ENCODE measurements around the gene TTR.

Gene TTR

DNA sequence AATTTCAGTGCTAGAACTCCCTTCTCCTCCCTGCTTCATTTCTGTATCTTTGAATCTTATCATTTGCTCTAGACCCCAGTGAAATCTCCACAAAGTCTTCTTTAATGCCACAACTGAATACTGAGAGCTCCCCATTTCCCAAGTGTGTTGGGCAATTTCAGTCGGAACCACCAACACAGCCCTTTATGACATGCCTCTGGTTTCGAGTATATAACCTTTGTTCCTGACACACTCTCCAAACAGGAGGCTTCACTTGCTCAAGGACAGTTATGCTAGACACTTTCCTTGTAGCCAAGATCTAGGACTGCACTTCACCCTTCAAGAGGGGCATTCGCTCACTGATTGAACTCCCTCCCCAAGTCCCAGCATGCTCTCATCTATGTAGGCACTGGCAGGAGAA, 18.6 kb upstream of the TTR start:
- DNase-seq (ENCODE audit: low read depth in 1 of 2, low spot score in 1 of 2) = no peak
- TF ChIP-seq POLR2AphosphoS5 (IDR thresholded peaks at IDR 0.05; ENCODE audit: low read depth) (no peak), SPI1 (IDR thresholded peaks at IDR 0.05; ENCODE audit: borderline replicate concordance, low read depth) (no peak), GABPA (IDR thresholded peaks at IDR 0.05; ENCODE audit: low read depth) (no peak)
- TF ChIP-seq, protein P1, sequence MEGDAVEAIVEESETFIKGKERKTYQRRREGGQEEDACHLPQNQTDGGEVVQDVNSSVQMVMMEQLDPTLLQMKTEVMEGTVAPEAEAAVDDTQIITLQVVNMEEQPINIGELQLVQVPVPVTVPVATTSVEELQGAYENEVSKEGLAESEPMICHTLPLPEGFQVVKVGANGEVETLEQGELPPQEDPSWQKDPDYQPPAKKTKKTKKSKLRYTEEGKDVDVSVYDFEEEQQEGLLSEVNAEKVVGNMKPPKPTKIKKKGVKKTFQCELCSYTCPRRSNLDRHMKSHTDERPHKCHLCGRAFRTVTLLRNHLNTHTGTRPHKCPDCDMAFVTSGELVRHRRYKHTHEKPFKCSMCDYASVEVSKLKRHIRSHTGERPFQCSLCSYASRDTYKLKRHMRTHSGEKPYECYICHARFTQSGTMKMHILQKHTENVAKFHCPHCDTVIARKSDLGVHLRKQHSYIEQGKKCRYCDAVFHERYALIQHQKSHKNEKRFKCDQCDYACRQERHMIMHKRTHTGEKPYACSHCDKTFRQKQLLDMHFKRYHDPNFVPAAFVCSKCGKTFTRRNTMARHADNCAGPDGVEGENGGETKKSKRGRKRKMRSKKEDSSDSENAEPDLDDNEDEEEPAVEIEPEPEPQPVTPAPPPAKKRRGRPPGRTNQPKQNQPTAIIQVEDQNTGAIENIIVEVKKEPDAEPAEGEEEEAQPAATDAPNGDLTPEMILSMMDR (IDR thresholded peaks at IDR 0.05; ENCODE audit: insufficient read depth, low read length) = no peak
- TF ChIP-seq, protein P2, sequence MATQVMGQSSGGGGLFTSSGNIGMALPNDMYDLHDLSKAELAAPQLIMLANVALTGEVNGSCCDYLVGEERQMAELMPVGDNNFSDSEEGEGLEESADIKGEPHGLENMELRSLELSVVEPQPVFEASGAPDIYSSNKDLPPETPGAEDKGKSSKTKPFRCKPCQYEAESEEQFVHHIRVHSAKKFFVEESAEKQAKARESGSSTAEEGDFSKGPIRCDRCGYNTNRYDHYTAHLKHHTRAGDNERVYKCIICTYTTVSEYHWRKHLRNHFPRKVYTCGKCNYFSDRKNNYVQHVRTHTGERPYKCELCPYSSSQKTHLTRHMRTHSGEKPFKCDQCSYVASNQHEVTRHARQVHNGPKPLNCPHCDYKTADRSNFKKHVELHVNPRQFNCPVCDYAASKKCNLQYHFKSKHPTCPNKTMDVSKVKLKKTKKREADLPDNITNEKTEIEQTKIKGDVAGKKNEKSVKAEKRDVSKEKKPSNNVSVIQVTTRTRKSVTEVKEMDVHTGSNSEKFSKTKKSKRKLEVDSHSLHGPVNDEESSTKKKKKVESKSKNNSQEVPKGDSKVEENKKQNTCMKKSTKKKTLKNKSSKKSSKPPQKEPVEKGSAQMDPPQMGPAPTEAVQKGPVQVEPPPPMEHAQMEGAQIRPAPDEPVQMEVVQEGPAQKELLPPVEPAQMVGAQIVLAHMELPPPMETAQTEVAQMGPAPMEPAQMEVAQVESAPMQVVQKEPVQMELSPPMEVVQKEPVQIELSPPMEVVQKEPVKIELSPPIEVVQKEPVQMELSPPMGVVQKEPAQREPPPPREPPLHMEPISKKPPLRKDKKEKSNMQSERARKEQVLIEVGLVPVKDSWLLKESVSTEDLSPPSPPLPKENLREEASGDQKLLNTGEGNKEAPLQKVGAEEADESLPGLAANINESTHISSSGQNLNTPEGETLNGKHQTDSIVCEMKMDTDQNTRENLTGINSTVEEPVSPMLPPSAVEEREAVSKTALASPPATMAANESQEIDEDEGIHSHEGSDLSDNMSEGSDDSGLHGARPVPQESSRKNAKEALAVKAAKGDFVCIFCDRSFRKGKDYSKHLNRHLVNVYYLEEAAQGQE (IDR thresholded peaks at IDR 0.05; ENCODE audit: insufficient replicate concordance, low read depth) = no peak
- peaks cover 6% of the 10 kb centered on the region for H3K27me3 ChIP-seq (ENCODE audit: insufficient read depth, poor library complexity, severe bottlenecking)
- no peak overlapping the region for H3K27ac ChIP-seq (replicated peaks)
- H3K4me3 ChIP-seq (replicated peaks; ENCODE audit: insufficient read depth, low read length) = no peak overlapping the region

DNA sequence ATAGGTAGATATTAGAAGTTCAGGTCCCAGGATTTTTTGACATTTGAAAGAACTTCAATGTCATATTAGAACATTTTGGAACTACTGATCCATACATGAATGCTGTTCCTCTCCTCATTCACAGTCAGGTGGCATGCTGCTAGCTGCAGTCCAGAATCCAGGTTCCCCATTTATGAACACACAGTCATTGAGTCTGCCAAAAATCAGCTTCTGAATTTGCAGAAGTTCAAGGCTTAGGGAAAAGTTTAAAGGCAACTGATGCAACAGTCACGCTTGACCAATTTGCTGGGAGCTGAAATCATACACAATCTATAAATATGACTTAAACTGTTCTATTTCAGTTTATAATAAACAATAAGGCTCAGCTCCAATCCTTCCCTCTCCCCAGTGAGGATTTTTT, 17.3 kb upstream of the TTR start:
- H3K4me3 ChIP-seq (replicated peaks; ENCODE audit: insufficient read depth, low read length) = no peak overlapping the region
- no peak overlapping the region for H3K27ac ChIP-seq (replicated peaks)
- H3K27me3 ChIP-seq (ENCODE audit: insufficient read depth, poor library complexity, severe bottlenecking) = peaks cover 6% of the 10 kb centered on the region
- peak in 1 of 2 experiments; percentile 68 for DNase-seq (ENCODE audit: low read depth in 1 of 2, low spot score in 1 of 2)
- TF ChIP-seq POLR2AphosphoS5 (IDR thresholded peaks at IDR 0.05; ENCODE audit: low read depth) (no peak), SPI1 (IDR thresholded peaks at IDR 0.05; ENCODE audit: borderline replicate concordance, low read depth) (peak; percentile 74; the same call in 1 of the 2 replicates), GABPA (IDR thresholded peaks at IDR 0.05; ENCODE audit: low read depth) (no peak)
- TF ChIP-seq, protein P1 (IDR thresholded peaks at IDR 0.05; ENCODE audit: insufficient read depth, low read length) = no peak
- TF ChIP-seq, protein P2 (IDR thresholded peaks at IDR 0.05; ENCODE audit: insufficient replicate concordance, low read depth) = no peak

GRCh38 chr18:31575515-31576257, 16.0 kb upstream of the TTR start:
- H3K27me3 ChIP-seq (ENCODE audit: insufficient read depth, poor library complexity, severe bottlenecking) = peaks cover 6% of the 10 kb centered on the region
- no peak overlapping the region for H3K27ac ChIP-seq (replicated peaks)
- no peak overlapping the region for H3K4me3 ChIP-seq (replicated peaks; ENCODE audit: insufficient read depth, low read length)
- no peak for DNase-seq (ENCODE audit: low read depth in 1 of 2, low spot score in 1 of 2)
- no peak for TF ChIP-seq GABPA (IDR thresholded peaks at IDR 0.05; ENCODE audit: low read depth)
- no peak for TF ChIP-seq POLR2AphosphoS5 (IDR thresholded peaks at IDR 0.05; ENCODE audit: low read depth)
- TF ChIP-seq SPI1 (IDR thresholded peaks at IDR 0.05; ENCODE audit: borderline replicate concordance, low read depth) = no peak
- TF ChIP-seq, protein P2 (IDR thresholded peaks at IDR 0.05; ENCODE audit: insufficient replicate concordance, low read depth) = no peak
- TF ChIP-seq, protein P1 (IDR thresholded peaks at IDR 0.05; ENCODE audit: insufficient read depth, low read length) = no peak

Measured in HL-60 (cell line).